ENCODE measurements around the gene RAD54L.

Gene RAD54L

GRCh38 chr1:46278807-46279206 is 31.2 kb downstream of the RAD54L start:
- DNase-seq (ENCODE audit: low spot score), result no peak
- H3K27ac ChIP-seq (ENCODE audit: poor library complexity, severe bottlenecking), result no peak overlapping the region
- no peak overlapping the region for H3K4me3 ChIP-seq (ENCODE audit: severe bottlenecking)
- no peaks in the 10 kb centered on the region for H3K27me3 ChIP-seq (ENCODE audit: insufficient read depth, poor library complexity, severe bottlenecking)
- no peaks in the 10 kb centered on the region for H3K4me1 ChIP-seq (ENCODE audit: insufficient read depth, poor library complexity, severe bottlenecking)
- TF ChIP-seq, protein P1, sequence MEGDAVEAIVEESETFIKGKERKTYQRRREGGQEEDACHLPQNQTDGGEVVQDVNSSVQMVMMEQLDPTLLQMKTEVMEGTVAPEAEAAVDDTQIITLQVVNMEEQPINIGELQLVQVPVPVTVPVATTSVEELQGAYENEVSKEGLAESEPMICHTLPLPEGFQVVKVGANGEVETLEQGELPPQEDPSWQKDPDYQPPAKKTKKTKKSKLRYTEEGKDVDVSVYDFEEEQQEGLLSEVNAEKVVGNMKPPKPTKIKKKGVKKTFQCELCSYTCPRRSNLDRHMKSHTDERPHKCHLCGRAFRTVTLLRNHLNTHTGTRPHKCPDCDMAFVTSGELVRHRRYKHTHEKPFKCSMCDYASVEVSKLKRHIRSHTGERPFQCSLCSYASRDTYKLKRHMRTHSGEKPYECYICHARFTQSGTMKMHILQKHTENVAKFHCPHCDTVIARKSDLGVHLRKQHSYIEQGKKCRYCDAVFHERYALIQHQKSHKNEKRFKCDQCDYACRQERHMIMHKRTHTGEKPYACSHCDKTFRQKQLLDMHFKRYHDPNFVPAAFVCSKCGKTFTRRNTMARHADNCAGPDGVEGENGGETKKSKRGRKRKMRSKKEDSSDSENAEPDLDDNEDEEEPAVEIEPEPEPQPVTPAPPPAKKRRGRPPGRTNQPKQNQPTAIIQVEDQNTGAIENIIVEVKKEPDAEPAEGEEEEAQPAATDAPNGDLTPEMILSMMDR (IDR thresholded peaks at IDR 0.05; ENCODE audit: poor library complexity, severe bottlenecking), result no peak
- H3K9me3 ChIP-seq (ENCODE audit: severe bottlenecking), result no peaks in the 10 kb centered on the region
- peak; percentile 45 for ATAC-seq (ENCODE audit: low read depth)
- H3K36me3 ChIP-seq (ENCODE audit: low read depth), result peaks cover 74% of the 10 kb centered on the region

GRCh38 chr1:46280092-46280491 is 32.5 kb downstream of the RAD54L start:
- ATAC-seq (ENCODE audit: low read depth) (no peak), DNase-seq (ENCODE audit: low spot score) (no peak)
- H3K4me3 ChIP-seq (ENCODE audit: severe bottlenecking), result no peak overlapping the region
- no peak overlapping the region for H3K27ac ChIP-seq (ENCODE audit: poor library complexity, severe bottlenecking)
- peaks cover 69% of the 10 kb centered on the region for H3K36me3 ChIP-seq (ENCODE audit: low read depth)
- no peaks in the 10 kb centered on the region for H3K4me1 ChIP-seq (ENCODE audit: insufficient read depth, poor library complexity, severe bottlenecking)
- no peaks in the 10 kb centered on the region for H3K27me3 ChIP-seq (ENCODE audit: insufficient read depth, poor library complexity, severe bottlenecking)
- TF ChIP-seq, protein P1 (IDR thresholded peaks at IDR 0.05; ENCODE audit: poor library complexity, severe bottlenecking), result no peak
- no peaks in the 10 kb centered on the region for H3K9me3 ChIP-seq (ENCODE audit: severe bottlenecking)

DNA sequence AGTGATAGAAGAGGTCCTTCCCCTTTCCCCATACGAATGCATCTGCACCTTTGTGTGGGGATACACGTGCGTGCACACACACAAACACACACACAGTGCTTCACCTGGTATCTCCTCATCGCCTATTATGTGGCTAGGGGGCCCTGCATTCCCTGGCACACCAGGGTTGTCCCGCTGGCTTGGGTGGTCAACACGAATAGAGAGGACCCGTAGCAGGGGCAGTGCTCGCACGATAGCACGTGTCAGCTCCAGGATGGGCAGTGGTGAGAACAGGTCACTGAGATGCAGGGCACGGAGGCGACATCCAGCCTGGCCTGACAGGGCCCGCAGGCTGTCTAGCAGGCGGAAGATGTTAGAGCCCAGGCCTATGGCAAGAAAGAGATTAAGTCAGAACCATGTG is 33.5 kb downstream of the RAD54L start:
- DNase-seq (ENCODE audit: low spot score), result no peak
- no peaks in the 10 kb centered on the region for H3K4me1 ChIP-seq (ENCODE audit: insufficient read depth, poor library complexity, severe bottlenecking)
- H3K27ac ChIP-seq (ENCODE audit: poor library complexity, severe bottlenecking), result no peak overlapping the region
- H3K9me3 ChIP-seq (ENCODE audit: severe bottlenecking), result no peaks in the 10 kb centered on the region
- H3K27me3 ChIP-seq (ENCODE audit: insufficient read depth, poor library complexity, severe bottlenecking), result no peaks in the 10 kb centered on the region
- ATAC-seq (ENCODE audit: low read depth), result no peak
- TF ChIP-seq, protein P1 (IDR thresholded peaks at IDR 0.05; ENCODE audit: poor library complexity, severe bottlenecking), result no peak
- H3K4me3 ChIP-seq (ENCODE audit: severe bottlenecking), result no peak overlapping the region
- peaks cover 69% of the 10 kb centered on the region for H3K36me3 ChIP-seq (ENCODE audit: low read depth)

GRCh38 chr1:46284058-46284457 is 36.5 kb downstream of the RAD54L start:
- Histone ChIP-seq H3K4me3 (ENCODE audit: severe bottlenecking) (no peak overlapping the region), H3K9me3 (ENCODE audit: severe bottlenecking) (no peaks in the 10 kb centered on the region), H3K36me3 (ENCODE audit: low read depth) (peaks cover 59% of the 10 kb centered on the region), H3K27ac (ENCODE audit: poor library complexity, severe bottlenecking) (no peak overlapping the region), H3K27me3 (ENCODE audit: insufficient read depth, poor library complexity, severe bottlenecking) (no peaks in the 10 kb centered on the region), H3K4me1 (ENCODE audit: insufficient read depth, poor library complexity, severe bottlenecking) (peaks cover 7% of the 10 kb centered on the region)
- TF ChIP-seq, protein P1 (IDR thresholded peaks at IDR 0.05; ENCODE audit: poor library complexity, severe bottlenecking), result no peak
- DNase-seq (ENCODE audit: low spot score) (no peak), ATAC-seq (ENCODE audit: low read depth) (no peak)

- ATAC-seq (ENCODE audit: low read depth), result no peak
- DNase-seq (ENCODE audit: low spot score), result no peak
- Histone ChIP-seq H3K4me3 (ENCODE audit: severe bottlenecking) (no peak overlapping the region), H3K9me3 (ENCODE audit: severe bottlenecking) (no peaks in the 10 kb centered on the region), H3K27ac (ENCODE audit: poor library complexity, severe bottlenecking) (no peak overlapping the region), H3K4me1 (ENCODE audit: insufficient read depth, poor library complexity, severe bottlenecking) (peaks cover 11% of the 10 kb centered on the region), H3K36me3 (ENCODE audit: low read depth) (peaks cover 56% of the 10 kb centered on the region), H3K27me3 (ENCODE audit: insufficient read depth, poor library complexity, severe bottlenecking) (no peaks in the 10 kb centered on the region)
- TF ChIP-seq, protein P1 (IDR thresholded peaks at IDR 0.05; ENCODE audit: poor library complexity, severe bottlenecking), result no peak
Observed at GRCh38 chr1:46284597-46285564, 37.3 kb downstream of the RAD54L start.
